ENCODE data around the gene TNFAIP8L3.
"Not testable (repeated sequence)": the region's sequence is repeated elsewhere in the genome, so short reads cannot be mapped to it uniquely, and the experiment has no call there.

Gene TNFAIP8L3

DNA sequence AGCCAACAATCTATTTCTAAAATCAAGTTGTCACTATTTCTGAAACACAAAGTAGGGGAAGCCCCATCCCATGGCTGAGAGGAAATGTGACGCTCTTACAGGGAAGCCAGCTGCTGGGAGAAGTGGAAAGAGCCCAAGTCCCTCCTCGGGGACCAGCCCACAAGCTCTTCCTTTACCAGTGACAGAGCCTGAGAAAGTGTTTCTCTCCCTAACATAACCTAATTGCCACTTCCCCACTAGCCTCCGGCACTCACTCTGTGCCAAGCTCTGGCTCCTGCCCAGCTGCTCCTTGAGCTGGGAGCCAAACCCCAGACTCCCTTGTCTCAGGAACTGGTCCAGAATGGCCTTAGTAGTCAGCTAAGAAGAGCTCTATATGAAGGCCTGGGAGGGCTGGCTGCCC lies 42.9 kb downstream of the TNFAIP8L3 start:
- no peak for DNase-seq

DNA sequence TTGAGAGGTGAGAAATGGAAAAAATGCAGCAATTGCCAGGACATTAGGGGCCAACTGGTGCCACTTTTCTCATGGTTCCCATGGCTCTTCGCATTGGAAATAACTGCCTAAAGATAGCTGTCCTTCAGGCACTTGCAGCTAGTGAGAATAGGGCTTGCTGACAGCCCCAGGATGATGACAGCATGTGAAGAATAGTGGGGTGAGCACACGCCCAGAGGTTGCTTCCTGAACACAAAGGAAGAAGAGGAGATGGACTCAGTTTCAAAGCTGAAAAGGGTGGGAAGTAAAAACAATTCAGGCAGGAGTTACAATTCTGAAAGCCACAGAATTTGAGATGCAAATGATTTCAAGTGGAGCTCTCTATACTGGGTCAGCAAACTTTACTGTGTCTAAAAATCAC lies 45.6 kb downstream of the TNFAIP8L3 start:
- no peak for DNase-seq

DNA sequence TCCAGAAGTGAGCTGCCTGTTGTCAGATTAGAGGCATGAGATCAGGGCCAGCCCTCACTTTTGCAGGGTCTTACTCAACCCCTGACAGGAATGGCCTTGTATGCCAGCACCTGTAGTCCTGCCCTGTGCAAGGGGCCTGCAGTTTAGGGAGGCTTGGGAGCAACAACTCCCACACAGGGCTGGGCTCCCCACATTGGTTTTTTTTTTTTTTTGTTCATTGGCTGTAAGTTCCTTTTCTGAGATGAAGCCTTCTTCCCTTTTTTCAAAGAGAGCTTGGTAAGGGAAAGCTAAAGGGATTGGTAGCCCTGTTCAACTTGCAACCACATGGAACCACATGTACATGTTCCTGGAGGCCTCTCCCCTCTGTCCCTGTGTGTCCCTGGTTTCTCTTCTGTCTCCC lies 46.4 kb downstream of the TNFAIP8L3 start:
- DNase-seq = peak; percentile 5

DNA sequence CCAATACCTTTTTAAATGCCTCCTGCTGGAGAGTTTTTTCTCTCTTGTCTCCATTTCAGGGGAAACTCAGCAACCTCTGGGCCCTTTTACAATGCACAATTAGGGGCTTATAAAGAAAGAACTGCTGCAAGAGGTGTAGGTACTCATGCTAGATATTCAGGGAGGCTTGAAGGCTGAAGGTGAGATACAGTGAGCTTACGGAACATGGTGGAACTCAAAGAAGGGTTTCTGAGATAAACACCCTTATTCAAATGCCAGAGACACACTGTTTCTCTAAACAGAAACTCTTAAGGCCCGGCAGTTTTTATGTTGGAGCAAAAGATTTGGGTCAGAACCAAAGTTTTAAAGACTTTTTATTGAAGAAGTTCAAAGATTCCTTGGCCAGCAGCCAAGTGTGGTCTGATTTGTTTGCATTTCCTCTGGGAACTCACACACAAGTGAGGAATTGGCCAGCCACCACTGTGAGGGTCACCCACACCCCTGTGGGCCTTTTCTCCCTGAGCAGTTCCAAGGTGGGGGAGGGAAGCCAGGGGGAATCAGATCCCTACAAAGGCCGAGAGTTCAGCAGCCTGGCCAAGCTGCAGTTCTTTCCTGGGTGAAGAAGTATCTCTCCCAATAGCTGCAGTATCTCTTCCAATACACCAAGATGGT lies 47.8 kb downstream of the TNFAIP8L3 start:
- DNase-seq = no peak

DNA sequence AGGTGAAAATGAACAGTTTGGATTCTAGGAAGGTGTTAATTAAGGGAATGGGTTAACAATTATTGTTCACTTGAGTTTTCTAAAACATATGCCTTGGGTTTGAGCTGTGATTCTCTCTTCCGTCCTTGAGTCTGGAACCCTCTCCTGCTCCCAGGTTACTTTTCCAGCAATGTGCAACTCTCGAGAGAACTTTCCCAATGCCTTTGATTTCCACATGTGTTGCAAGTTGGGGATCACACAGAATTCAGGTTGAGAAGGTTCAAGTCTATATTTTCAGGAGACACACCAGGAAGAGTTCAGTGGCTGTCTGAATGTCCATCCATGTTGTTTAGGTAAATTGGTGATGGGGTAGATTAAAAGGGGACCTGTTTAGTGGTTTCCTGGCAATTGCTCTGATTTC lies 48.7 kb downstream of the TNFAIP8L3 start:
- DNase-seq = no peak

DNA sequence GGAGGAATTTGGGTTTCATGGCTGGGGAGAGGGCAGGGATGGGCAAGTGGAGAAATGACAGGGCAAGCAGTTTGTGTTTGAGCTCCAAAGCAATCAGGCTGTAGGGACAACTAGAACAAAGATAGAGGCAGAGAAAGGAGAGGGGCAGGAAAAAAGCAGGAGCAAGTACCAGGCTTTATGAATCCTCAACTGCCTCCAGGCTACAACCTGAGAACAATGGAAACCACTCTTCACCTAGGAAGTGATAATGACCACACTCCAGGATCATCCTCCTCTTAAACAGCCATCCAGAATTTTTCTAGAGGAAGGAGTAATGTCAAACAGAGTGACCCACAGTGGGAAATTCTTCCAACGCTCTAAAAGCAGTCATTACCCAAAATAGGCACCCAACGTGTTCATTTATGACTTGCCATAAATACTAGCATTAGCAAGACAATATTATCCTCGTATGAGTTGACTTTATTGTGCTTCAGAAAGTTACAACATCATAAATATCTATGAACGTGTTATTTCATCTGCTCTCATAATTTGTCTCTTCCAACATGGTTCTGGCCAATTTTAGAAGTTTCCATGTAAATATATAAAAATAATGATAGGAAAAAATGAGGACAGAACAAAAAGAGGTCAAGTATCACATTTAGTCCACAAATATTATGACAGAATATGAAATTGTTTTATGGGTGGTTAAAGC lies 50.5 kb downstream of the TNFAIP8L3 start:
- no peak for DNase-seq

DNA sequence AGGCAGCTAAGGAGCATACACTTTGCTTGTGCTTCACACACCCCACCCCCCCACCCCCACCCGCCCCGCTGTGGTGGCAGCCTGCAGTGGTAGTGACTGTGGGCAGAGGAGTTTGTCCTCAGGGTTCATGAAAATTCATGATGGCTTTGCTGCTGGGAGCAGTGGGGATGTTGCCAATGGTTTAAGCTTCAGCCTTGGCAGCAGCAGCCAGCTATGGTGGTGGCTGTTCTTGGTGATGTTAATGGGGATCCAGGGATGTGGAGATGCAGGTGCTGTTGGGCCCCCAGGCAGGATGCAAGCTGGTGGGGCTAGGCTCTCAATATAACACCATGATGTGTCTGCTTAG lies 55.8 kb downstream of the TNFAIP8L3 start:
- DNase-seq = no peak

DNA sequence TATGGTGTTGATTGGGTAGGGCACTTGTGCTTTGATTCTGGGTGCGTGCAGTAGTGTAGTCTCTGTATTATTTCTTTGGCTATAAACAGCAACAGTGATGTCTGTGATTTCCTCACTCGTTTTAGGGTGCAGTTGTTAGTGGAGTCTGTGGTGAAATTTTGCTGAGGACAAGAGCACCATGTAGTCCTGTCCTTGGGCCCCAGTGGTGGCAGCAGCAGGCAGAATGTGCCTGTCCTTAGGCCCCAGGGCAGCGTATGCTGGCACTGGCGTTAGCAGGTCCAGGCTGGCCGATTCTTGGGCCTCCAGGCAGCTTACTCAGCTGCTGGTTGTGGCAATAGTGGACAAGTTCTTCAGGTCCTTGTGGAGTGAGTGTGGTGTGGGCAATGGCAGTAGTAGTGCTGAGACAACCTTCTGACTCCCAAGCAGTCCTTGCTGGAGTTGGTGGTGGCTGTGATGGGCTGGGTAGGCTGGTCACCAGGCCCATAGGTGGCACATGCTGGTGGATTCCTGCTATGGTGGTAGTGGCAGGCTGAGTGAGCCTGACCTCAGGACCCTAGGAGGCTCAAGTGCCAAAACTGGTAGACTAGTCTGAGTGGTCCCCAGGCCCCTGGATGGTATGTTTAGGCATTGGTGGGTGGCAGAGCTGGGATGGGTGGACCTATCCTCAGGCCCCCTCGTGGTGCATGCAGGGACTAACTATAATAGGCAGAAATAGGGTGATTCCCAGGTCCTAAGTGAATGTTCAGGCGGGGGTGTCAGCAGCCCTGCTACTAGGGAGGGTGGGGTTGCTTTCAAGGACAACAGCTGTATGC lies 56.3 kb downstream of the TNFAIP8L3 start:
- no peak for DNase-seq

DNA sequence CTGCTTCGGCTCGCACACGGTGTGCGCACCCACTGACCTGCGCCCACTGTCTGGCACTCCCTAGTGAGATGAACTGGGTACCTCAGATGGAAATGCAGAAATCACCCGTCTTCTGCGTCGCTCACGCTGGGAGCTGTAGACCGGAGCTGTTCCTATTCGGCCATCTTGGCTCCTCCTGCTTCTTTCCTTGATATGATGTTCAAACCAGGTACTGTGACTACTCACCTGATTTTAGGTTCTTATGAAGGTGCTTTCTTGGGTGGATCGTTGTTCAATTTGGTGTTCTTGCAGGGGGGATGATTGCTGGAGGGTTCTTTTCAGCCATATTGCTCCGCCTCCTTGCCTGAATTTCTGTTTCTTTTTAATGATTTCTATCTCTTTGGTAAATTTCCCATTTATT lies 57.2 kb downstream of the TNFAIP8L3 start:
- not testable (repeated sequence) for DNase-seq

DNA sequence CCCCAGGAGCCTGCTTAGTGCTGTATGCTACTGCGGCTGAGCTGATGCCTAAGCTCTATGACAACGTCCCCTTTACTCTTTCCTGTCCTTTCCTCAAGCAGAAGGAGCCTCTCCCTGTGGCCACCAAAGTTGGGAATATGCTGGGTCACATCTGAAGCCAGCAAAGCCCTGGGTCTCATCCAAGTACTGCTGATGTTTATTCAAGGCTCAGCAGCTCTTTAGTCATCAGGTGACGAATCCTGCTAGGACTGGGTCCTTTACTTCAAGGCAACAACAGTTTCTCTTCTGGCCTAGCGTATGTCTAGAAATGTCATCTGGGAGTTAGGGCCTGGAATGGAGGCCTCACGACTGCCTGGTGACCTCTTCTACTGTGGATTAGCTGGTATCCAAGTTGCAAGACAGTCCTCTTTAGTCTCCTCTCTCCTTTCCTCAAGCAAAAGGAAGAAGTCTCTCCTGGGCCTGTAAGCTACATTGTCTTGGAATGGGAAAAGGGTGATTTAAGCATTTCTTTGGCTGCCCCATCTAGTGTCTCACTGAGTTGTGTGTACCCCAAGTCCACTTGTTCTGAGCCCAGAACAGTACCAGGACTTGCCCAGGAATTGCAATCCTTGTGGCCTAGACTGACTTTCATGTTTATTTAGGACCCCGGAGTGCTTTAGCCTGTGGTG lies 63.9 kb downstream of the TNFAIP8L3 start:
- no peak for DNase-seq

DNA sequence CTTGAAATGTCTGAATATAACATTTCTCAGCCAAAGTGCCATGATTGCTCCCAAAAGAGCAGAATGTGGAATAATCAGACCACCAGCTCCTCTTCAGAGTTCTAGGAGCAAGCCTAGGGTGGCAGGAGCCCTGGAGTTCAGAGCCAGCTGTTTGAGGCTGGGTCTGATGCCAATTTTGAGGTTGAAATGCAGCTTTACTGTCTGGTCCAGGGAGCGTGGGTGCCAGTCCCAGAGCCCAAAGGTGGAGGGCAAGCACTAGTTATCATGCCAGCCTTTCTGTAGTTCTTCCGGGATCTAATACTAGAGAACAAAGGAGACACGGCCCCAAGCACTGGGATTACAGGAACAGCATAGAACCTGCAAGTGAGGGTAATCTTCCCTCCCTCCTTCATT lies 69.3 kb downstream of the TNFAIP8L3 start:
- no peak for DNase-seq

DNA sequence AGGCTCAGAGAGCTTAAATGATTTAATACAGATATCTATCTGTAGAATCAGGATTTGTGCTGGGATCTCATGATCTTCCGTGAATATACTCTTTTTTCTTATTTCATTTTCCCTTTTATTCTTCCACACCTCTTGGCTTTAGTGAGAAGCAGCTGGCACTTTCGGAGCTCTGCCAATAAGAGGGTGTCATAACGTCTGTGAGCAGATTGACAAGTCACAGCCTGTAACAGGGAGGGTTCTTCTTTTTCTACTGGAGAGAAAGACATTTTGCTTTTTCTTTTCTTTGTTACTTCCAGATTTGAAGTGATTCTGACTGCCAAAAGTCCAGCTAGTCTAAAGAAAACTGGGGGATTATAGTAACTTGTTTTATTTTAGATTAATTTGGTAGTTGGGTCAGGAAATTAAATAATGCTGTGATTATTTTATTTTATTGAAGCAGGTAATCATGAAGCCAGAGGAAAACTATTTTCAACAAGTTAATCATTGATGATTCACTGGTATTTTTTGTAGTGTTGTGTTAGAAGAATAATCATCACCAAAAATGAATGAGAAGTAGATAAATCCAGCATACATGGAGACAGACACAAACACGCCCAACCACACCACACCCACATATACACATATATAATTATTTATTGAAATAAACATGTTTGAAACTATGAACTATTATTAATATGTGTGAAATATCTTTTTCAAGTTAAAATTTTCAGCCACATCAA lies 69.8 kb downstream of the TNFAIP8L3 start:
- no peak for DNase-seq

DNA sequence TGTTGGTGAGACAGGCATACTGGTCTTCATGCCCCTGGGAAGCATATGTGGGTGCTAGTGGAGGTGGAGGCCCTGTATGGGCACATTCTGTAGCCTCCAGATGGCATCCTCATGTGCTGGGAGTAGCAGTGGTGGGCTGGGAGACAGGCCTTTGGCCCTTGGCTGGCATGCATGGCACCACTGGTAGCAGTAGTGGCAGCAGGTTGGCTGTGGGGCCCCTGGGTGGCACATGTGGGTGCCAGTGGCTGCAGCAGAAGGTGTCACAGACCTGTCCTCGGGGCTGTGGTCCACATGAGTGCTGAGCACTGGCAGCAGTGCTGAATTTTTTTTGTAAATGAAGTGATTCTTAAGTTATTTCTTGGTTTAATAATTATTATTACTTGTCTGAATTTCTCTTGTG lies 71.2 kb downstream of the TNFAIP8L3 start:
- DNase-seq = no peak

DNA sequence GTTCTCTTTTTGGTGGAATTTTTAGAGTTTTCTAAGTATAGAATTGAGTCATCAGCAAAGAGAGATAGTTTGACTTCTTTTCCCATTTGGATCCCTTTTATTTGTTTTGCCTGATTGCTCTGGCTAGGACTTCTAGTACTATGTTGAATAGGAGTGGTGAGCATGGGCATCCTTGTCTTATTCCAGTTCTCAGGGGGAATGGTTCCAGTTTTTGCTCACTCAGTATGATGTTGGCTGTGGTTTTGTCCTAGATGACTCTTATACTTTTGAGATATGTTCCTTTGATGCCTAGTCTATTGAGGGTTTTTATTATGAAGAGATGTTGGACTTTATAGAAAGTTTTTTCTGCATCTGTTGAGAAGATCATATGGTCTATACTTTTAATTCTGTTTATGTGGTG lies 72.5 kb downstream of the TNFAIP8L3 start:
- no peak for DNase-seq

DNA sequence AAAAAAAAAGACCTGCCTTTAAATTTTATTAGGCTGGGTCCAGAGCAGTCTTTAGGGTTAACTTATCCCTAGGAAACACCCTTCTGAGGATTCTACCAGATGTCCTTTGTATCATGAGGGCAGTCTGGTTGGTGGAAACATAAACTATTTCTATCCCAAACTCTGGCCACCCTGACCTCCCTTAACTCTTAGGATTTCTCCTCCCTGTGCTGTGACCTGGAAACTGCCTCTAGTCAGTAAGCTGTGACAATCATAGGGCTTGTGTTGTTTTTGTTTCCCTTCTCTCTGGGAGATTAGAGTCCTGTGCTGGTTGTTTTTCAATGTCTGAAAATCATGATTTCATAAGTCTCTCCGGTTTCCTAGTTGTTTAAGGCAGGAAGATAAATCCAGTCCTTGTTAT lies 78.1 kb downstream of the TNFAIP8L3 start:
- no peak for DNase-seq

DNA sequence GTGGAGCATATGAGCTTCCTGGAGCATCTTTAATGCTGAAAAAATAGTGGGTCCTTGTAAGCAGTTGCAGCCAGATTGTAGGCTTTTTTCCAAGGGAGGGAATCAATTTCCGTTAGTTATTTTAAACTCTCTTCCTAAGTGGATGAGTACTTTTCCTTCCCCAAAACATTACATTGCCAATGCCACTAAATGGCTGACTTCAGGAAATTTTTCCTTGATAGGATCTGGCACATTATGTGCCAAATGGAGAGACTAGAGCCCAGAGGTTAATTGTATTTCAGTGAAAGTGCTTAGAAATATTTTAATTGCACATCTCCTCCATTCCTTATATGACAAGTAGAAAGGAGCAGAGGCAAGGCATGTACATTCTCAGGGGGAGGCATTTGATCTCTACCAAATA lies 83.5 kb downstream of the TNFAIP8L3 start:
- no peak for DNase-seq

DNA sequence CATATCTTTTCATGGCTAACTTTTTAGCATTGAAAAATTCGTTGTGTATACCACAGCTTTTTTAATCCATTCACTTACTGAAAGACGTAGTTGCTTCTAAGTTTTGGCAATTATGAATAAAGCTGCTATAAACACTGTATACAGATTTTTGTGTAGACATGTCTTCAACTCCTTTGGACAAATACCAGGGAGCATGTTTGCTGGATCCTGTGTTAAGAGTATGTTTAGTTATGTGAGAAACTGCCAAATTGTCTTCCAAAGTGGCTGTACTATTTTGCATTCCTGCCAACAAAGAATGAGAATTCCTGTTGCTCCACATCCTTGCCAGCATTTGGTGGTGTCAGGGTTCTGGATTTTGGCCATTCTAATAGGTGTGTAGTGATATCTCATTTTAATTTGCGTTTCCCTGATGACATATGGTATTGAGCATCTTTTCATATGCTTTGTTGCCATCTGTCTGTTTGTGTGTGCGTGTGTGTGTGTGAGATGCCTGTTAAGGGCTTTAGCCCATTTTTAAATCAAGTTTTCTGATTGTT lies 87.5 kb downstream of the TNFAIP8L3 start:
- DNase-seq = no peak
